Peyer's patch (tissue), 4 donors: ENCODE data around the gene NCR2. TPM values are rescaled to one million over a fixed set of nuclear protein-coding genes. Genes with fewer than 3 reads are reported as not detected.

Source experiments
- DNase-seq, 3 donors: peaks; one replicate each; pipeline ENCODE4 v3.0.0-alpha.2; 2017 to 2019
- H3K27ac ChIP-seq, 4 donors: fragments of 200-600 bp; sonication (generic); one replicate each; pipeline ENCODE4 v1.5.1; 2016 to 2019
- H3K27me3 ChIP-seq, 2 donors: fragments of 200-600 bp; sonication (generic); one replicate each; pipeline ENCODE4 v1.5.1; 2019
- H3K36me3 ChIP-seq, 3 donors: fragments of 200-600 bp; sonication (generic); one replicate each; pipeline ENCODE4 v1.5.1; 2016 to 2019
- H3K4me1 ChIP-seq, 4 donors: fragments of 200-600 bp; sonication (generic); one replicate each; pipeline ENCODE4 v1.5.1; 2016 to 2019
- H3K4me3 ChIP-seq, 4 donors: fragments of 200-600 bp; sonication (generic); 1 replicate in 3 of 4; 2 replicates in 1 of 4; pipeline ENCODE4 v1.5.1; 2016 to 2019; ENCODE audit warnings: mild to moderate bottlenecking in 1 of 4
- H3K9me3 ChIP-seq, 4 donors: fragments of 200-600 bp; sonication (generic); one replicate each; pipeline ENCODE4 v1.5.1; 2016 to 2019; ENCODE audit warnings: mild to moderate bottlenecking in 1 of 4
- CTCF ChIP-seq, 6 experiments: fragments of 450-650 bp in 4 of 6; fragments of 200-600 bp in 2 of 6; sonication (generic) in 1 of 6; IDR thresholded peaks; one replicate each; pipeline ENCODE4 v1.5.1; 2017 to 2019; ENCODE audit warnings: antibody characterized with exemption in 6 of 6, mild to moderate bottlenecking in 3 of 6, moderate library complexity in 1 of 6
- POLR2A ChIP-seq, 2 donors: fragments of 450-650 bp; IDR thresholded peaks; one replicate each; pipeline ENCODE4 v1.5.1; 2017; ENCODE audit warnings: antibody characterized with exemption in 2 of 2, mild to moderate bottlenecking in 2 of 2, moderate library complexity in 2 of 2
- total RNA-seq, 4 donors: library from RNA; depleted of rRNA; stranded (reverse); fragments of >200 nt; gene quantifications; one replicate each; pipeline ENCODE4 v1.1.0, GENCODE V29; 2016

The NCR2 gene
- total RNA-seq, 4 donors from 2014 or later = not detected

GRCh38 chr6:41346441-41346840 is 11.0 kb downstream of the NCR2 start:
- DNase-seq = no peak
- TF ChIP-seq CTCF (IDR thresholded peaks at IDR 0.05) (no peak), POLR2A (IDR thresholded peaks at IDR 0.05) (no peak)
- H3K27ac ChIP-seq = no peak overlapping the region
- no peaks in the 10 kb centered on the region for H3K27me3 ChIP-seq
- H3K4me1 ChIP-seq = peaks cover 0 to 4% (median 0%) of the 10 kb centered on the region in 4 donors
- H3K9me3 ChIP-seq = no peaks in the 10 kb centered on the region
- no peaks in the 10 kb centered on the region for H3K36me3 ChIP-seq
- no peak overlapping the region for H3K4me3 ChIP-seq

GRCh38 chr6:41347378-41348050 is 12.1 kb downstream of the NCR2 start:
- no peak for TF ChIP-seq POLR2A (IDR thresholded peaks at IDR 0.05)
- no peak for TF ChIP-seq CTCF (IDR thresholded peaks at IDR 0.05)
- Histone ChIP-seq H3K36me3 (no peaks in the 10 kb centered on the region), H3K4me3 (no peak overlapping the region), H3K4me1 (peaks cover 0 to 4% (median 0%) of the 10 kb centered on the region in 4 donors), H3K9me3 (no peaks in the 10 kb centered on the region), H3K27ac (no peak overlapping the region), H3K27me3 (no peaks in the 10 kb centered on the region)
- no peak for DNase-seq

DNA sequence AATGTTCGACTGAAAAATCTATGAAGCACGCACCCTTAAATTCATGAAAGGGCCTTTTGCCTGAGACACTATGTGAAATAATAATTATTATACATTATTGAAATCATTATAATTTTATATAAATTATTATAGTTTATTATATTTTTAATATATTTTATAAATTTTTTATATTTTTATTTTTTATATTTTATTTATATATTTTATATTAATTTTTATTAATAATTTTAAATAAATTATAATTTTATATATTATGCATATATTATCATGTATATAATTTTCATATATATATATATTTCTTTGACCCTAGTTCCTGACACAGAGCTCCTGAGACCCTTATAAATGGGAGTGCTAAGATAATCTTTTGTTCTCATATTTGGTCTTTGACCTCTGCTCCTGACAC is 13.5 kb downstream of the NCR2 start:
- H3K4me3 ChIP-seq = no peak overlapping the region
- no peaks in the 10 kb centered on the region for H3K36me3 ChIP-seq
- peaks cover 0 to 4% (median 0%) of the 10 kb centered on the region in 4 donors for H3K4me1 ChIP-seq
- H3K27ac ChIP-seq = no peak overlapping the region
- no peak for DNase-seq
- H3K27me3 ChIP-seq = no peaks in the 10 kb centered on the region
- H3K9me3 ChIP-seq = no peaks in the 10 kb centered on the region
- TF ChIP-seq POLR2A (IDR thresholded peaks at IDR 0.05) (no peak), CTCF (IDR thresholded peaks at IDR 0.05) (no peak)

DNA sequence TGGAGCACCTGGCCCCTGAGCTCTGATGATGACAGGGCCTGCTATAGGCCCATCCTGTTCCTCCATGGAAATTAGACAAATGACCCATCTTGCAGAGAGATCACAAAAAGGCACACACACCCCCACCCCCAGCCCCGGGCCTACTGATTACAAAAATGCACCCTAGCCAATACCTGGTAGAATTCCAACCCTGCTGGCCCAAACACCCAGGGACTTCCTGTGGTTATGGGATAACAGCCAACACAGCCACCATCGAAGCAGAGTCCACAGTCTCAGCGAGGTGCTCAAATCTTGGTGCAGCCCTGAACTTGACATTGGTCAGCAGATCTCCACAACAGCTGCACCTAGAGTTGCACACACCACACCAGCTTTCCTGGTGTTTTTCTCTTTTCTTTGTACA is 17.0 kb downstream of the NCR2 start:
- DNase-seq = no peak
- no peak overlapping the region for H3K4me3 ChIP-seq
- H3K36me3 ChIP-seq = no peaks in the 10 kb centered on the region
- no peaks in the 10 kb centered on the region for H3K9me3 ChIP-seq
- no peaks in the 10 kb centered on the region for H3K4me1 ChIP-seq
- TF ChIP-seq CTCF (IDR thresholded peaks at IDR 0.05) (no peak), POLR2A (IDR thresholded peaks at IDR 0.05) (no peak)
- H3K27me3 ChIP-seq = no peaks in the 10 kb centered on the region
- no peak overlapping the region for H3K27ac ChIP-seq

- Histone ChIP-seq H3K4me3 (no peak overlapping the region), H3K27me3 (no peaks in the 10 kb centered on the region), H3K4me1 (no peaks in the 10 kb centered on the region), H3K36me3 (no peaks in the 10 kb centered on the region), H3K27ac (no peak overlapping the region), H3K9me3 (no peaks in the 10 kb centered on the region)
- no peak for TF ChIP-seq POLR2A (IDR thresholded peaks at IDR 0.05)
- no peak for TF ChIP-seq CTCF (IDR thresholded peaks at IDR 0.05)
- DNase-seq = no peak
Measured at GRCh38 chr6:41352907-41353306, 17.5 kb downstream of the NCR2 start.

DNA sequence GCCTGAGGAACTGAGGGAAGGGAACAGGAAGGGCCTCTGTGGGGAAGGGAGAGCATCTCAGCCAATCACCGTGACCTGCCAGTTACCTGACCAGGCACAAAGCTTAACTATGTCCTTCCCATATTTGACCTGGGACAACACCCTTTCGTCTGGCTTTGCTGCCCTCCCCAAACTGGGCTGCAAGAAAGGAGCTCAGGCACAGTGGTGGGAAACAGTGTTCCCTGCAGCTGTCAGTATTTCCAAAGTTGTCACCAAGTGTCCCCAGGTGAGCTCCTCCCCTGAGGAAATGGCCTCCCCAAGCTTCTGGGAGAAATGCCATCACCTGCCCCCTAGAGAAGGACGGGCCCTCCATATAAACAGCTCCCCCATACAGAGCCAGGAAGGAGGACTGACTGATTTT is 17.9 kb downstream of the NCR2 start:
- H3K27me3 ChIP-seq = no peaks in the 10 kb centered on the region
- no peak for DNase-seq
- H3K4me1 ChIP-seq = no peaks in the 10 kb centered on the region
- no peak overlapping the region for H3K27ac ChIP-seq
- H3K4me3 ChIP-seq = no peak overlapping the region
- no peaks in the 10 kb centered on the region for H3K36me3 ChIP-seq
- TF ChIP-seq POLR2A (IDR thresholded peaks at IDR 0.05) (no peak), CTCF (IDR thresholded peaks at IDR 0.05) (no peak)
- H3K9me3 ChIP-seq = no peaks in the 10 kb centered on the region
